HG03378 (cell line): ENCODE measurements around the gene FBRSL1.
"Not testable (repeated sequence)": the region's sequence is repeated elsewhere in the genome, so short reads cannot be mapped to it uniquely, and the experiment has no call there.

ENCODE experiments used
- ATAC-seq: cut with Tn5 transposase; IDR thresholded peaks from one replicate; pipeline ENCODE4 v1.9.1; 2021; ENCODE audit warnings: mild to moderate bottlenecking, moderate library complexity; ENCODE audit not compliant: unreplicated experiment

FBRSL1 gene

GRCh38 chr12:132522592-132523380, 32.8 kb downstream of the FBRSL1 start:
- no peak for ATAC-seq

- ATAC-seq = no peak
These were observed 33.8 kb downstream of the FBRSL1 start for GRCh38 chr12:132523576-132524331.

- ATAC-seq = no peak
These were observed 34.5 kb downstream of the FBRSL1 start for GRCh38 chr12:132524405-132524804.

GRCh38 chr12:132525011-132525832, 35.3 kb downstream of the FBRSL1 start:
- ATAC-seq = no peak

- ATAC-seq = no peak
These were observed 36.0 kb downstream of the FBRSL1 start for GRCh38 chr12:132525833-132526455.

DNA sequence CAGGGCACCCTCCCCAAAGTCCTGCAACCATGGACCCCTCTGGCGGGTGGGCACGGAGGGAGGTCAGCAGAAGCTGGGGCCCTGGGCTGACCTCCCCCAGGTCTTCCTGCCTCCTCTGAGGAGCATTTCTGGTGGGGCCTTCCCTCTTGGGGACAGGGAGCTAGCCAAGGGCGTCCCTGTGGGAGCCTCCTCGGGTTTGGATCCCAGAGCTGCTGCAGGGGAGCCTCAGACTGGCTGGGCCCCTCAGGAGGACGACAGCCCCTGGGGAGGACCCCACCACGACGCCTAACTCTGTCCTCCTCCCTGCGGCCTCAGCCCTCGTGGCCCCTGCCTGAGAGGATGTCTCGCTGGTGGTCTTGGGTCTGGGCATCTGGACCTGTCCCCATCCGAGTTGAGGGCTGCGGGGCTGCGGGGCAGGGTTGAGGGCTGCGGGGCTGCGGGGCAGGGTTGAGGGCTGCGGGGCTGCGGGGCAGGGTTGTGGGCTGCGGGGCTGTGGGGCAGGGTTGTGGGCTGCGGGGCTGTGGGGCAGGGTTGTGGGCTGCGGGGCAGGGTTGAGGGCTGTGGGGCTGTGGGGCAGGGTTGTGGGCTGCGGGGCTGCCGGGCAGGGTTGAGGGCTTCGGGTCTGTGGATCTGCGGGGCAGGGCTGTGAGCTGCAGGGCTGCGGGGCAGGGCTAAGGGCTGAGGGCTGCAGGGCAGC, 37.4 kb downstream of the FBRSL1 start:
- ATAC-seq = no peak

DNA sequence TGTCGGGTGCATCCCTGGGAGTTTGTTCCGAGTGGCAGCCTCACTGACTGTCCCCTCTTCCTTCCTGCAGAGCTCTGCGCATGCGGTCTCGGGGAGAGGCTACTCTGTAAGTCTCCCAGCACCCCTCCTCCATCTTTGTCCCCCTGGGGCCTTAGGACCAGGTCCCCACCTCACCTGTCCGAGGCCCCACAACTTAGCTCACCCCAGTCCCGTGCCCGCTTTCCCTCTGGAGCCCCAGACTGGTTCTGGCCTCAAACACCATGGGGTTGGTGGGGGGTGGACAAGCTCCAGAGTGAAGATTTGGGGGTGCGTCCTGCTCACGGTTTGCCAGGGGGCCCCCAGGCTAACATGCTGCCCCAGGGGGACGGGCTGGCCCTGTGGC, 37.9 kb downstream of the FBRSL1 start:
- no peak for ATAC-seq

DNA sequence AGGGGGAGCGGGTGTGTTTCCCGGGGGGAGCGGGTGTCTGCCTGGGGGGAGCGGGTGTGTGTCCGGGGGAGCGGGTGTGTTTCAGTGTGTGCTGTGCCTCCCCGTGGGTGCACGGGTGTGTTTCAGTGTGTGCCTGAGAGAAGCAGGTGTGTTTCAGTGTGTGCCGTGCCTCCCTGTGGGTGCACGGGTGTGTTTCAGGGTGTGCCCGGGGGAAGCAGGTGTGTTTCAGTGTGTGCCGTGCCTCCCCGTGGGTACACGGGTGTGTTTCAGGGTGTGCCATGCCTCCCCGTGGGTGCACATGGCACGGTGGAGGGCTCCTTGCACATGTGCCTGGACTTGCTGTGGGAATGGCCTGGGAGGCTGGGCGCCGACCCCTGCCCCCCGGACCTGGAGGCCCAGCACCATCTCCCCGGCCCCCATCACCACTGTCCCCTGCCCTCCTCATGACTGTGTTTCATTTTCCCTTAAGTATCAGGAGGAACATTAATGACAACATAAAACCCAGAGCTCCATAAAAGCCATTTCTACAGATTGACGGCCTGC, 38.7 kb downstream of the FBRSL1 start:
- no peak for ATAC-seq

DNA sequence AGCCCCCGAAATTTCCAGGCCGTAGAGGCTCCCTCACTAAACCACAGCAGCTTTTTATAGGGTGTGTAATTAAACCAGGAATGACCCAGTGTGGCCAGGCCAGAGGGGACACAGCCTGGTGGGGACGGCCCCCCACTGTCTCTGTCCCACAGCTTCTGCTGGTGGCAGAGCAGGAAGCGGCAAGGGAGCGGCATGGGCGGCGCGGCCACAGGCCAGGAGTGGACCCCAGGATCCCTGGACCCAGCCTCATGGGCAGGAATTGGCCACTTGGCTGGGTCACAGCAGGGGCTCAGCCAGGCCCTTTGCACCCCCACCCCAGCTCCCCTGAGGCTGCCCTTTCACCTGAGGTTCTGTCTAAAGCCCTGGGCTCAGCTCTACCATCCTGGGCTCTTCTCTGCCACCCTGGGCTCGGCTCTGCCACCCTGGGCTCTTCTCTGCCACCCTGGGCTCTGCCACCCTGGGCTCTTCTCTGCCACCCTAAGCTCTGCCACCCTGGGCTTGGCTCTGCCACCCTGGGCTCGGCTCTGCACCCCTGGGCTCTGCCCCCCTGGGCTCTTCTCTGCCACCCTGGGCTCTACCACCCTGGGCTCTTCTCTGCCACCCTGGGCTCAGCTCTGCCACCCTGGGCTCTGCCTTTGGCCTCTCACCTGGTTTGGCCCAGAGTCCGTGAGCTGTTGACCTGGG, 39.3 kb downstream of the FBRSL1 start:
- no peak for ATAC-seq

- no peak for ATAC-seq
These were observed 40.0 kb downstream of the FBRSL1 start for GRCh38 chr12:132529906-132530305.

- ATAC-seq = no peak
These were observed 40.5 kb downstream of the FBRSL1 start for GRCh38 chr12:132530447-132530846.

DNA sequence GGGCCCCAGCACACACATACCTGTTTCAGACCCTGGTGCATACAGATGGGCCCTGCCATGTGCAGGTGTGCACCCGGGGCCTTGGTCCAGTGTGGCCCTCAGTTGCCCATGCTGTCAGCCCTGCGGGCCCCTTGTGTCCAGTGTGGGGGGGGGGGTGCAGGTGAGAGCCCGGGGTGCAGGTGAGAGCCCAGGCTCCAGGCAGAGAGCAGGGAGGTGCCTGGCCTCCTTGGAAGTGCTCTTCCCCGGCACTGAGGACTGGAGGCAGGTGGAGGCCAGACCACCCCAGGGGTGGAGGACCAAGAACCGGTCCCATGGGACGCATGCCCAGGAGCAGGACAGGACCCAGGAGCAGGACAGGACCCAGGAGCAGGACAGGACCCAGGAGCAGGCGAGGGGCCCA, 40.9 kb downstream of the FBRSL1 start:
- ATAC-seq = no peak

GRCh38 chr12:132532711-132533583, 43.0 kb downstream of the FBRSL1 start:
- ATAC-seq = not testable (repeated sequence)

- no peak for ATAC-seq
These were observed 43.6 kb downstream of the FBRSL1 start for GRCh38 chr12:132533584-132533958.

DNA sequence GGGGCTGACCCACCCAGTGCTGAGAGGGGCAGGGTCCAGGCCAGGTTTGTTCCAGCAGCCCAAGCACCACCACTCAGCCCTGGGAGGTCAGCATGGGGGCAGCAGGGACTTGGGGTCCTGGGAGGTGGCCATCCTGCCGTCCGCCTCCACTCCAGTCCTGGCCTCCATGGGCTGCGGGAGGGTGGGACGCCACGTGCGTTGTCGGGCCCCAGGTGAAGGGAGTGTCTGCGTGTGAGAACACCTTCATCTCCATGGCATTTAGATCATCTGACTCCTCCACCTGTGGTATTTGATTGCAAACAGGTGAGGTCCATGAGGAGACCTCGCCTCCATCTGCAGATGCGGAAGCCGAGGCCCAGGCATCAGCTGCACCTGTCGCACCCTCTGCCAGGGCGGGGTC, 44.1 kb downstream of the FBRSL1 start:
- no peak for ATAC-seq

GRCh38 chr12:132535019-132535418, 45.1 kb downstream of the FBRSL1 start:
- ATAC-seq = no peak

DNA sequence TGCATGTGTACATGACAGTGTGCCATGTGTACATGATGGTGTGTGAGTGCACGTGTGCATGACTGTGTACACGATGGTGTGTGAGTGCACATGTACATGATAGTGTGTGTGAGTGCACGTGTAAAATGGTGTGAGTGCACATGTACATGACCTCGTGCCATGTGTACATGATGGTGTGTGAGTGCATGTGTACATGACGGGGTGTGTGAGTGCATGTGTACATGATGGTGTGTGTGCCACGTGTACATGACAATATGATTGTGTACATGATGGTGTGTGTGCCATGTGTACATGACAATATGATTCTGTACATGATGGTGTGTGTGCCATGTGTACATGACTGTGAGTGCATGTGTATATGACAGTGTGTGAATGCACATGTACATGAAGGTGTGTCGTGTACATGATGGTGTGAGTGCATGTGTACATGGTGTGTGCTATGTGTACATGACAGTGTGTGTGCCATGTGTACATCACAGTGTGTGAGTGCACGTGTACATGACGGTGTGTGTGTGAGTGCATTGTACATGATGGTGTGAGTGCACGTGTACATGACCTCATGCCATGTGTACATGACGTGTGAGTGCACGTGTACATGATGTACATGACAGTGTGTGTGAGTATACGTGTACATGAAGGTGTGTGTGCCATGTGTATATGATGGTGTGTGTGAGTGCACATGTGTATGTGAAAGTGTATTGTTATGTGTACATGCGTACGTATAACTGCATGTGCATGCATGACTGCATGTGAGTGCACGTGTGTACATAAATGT, 46.3 kb downstream of the FBRSL1 start:
- ATAC-seq = no peak

DNA sequence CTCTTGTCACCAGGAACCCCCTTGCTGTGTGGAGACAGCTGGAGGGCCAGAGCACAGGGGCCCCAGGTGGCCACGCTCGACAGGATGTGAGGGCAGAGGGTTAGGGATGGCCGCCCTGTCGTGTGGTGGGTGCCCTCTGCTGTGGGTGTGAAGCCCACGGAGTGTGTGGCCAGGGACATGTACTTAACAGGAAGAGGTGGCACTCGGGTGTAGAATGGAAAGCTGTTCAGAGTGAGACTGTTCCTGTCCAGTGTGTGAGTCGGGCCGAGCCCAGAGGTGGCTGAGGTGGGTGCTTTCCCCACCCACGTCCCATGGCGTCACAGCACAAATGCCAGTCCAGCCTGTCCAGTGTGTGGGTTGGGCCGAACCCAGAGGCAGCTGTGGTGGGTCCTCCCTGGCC, 47.1 kb downstream of the FBRSL1 start:
- no peak for ATAC-seq
